Stimulated activated CD4-positive, alpha-beta T cell treated with anti-CD3 and anti-CD28 coated beads, Interleukin-1b, Interleukin-23, amount 100 ng/mL, for 4 hours (primary cell): ENCODE data around the gene ALX4.

ENCODE experiments used
- DNase-seq, 2 donors: peaks; one replicate each; pipeline ENCODE4 v3.0.0-alpha.2; 2020; ENCODE audit warnings: low read depth in 2 of 2

Gene ALX4

DNA sequence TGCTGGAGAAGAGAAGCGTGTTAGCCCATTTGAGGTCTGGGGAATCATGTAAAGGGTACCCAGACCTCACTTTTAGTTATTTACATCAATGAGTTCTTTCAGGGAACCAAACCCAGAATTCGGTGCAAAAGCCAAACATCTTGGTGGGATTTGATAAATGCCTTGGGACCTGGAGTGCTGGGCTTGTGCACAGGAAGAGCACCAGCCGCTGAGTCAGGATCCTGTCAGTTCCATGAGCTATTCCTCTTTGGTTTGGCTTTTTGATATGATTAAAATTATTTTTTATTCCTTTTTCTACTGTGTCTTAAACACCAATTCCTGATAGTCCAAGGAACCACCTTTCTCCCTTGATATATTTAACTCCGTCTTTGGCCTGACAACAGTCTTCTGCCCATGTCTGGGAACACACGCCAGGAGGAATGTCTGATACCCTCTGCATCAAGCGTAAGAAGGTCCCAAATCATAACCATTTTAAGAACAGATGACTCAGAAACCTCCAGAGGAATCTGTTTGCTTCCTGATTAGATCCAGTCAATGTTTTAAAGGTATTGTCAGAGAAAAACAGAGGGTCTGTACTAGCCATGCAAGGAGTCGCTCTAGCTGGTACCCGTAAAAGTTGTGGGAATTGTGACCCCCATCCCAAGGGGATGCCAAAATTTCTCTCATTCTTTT, 65.2 kb downstream of the ALX4 start:
- no peak for DNase-seq

DNA sequence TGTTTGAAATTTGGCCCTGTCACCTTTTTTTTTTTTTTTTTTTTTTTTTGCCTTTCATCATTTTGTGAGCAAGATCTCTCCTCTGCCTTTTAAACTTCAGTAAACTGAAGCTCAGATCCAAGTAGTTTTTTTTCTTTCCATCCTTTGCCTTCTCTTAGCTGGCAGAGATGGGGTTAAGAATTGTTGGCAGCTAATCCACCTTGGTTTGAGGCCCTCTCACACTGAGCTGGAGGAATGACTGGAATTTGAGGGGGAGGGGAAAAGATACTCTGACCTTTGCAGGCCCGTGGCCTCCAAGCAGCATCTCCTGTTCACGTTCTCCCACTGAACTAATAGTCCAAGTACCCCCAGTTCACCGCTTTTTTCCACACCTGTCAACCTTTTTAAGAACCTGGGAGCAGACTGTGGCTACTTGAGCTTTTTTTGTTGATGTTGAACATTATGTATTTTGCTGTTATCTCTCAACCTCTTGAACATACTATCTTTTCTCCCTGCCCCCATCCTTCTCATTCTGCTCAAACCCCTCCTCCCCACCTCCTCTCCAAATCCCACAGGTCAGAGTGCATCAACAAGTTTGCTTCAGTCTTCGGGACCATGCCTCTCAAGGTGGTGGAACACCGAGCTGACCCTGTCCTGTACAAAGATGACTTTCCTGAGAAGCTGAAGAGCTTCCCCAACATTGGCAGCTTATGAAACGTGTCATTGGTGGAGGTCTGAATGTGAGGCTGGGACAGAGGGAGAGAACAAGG, 66.2 kb downstream of the ALX4 start:
- no peak for DNase-seq

DNA sequence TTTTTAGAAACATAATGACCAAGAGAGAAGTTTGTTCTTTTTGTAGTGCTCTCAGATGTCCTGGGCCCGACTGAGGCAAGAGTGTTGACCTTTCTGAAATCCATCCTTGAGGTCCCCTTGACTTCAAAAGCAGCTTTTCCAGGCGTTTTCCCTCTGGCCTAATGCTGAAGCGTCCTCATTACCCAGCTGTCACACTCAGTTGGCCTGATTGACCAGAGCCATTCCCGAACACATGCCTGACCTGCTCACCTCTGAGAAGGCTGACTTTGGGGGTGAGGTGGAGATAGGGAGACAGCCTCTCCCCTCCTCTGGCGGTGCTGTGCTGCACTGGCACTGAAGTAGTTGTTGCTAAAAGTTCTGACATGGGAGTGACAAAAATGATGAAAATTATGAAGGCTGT, 66.9 kb downstream of the ALX4 start:
- no peak for DNase-seq

DNA sequence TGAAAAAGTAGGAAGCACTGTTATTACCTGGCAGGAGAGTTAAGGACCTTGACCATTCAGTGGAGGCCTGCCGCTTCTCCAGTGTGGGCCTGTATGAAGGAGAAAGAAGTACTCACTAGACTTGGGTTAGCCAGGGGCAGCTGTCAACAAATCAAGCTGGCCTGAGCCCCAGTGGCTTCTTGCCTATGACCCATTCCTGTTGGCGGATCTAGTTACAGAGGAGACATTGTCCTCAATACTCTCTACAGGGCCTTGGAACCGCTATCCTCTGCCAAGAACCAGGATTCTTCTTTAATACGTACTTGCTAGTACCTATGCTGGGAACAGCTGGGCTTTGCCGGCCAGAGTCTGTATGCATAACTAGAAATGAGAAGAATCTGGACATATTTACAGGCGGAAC, 68.1 kb downstream of the ALX4 start:
- no peak for DNase-seq

DNA sequence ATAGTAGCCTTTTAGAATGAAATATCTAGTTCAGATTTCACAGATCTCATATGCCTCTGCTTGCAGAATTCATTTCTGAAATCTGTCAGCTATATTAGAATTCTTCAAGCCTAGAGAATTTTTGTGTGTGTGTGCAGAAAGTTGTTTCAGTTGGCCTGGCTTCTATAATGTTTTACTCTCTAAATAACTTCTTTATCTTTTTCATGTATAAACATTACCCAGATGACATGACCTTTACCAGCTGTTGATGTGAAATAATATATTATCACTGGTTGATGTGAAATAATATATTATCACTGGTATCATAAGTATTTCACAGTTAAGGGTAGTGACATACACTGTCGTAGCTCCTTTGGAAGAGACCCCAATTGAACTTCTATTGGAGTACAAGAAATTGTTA, 72.8 kb downstream of the ALX4 start:
- no peak for DNase-seq

DNA sequence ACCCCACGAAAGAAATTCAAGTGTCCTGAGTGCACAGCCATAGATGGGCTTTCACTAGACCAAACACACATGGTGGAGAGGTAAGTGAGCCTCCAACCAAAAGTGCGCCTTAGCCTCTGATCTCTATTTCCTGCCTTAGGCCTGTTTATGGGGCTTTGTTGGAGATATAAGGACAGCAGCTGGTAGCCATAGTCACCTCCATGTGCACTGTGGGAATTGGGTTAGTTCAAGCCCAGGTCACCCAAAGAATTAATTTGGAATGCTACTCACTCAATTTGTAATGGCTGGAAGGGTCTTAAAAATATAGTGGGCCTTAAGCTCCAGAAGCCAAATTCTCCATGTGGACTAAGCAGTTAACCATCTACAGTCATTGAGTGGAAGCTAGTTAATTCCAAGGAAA, 73.6 kb downstream of the ALX4 start:
- no peak for DNase-seq

DNA sequence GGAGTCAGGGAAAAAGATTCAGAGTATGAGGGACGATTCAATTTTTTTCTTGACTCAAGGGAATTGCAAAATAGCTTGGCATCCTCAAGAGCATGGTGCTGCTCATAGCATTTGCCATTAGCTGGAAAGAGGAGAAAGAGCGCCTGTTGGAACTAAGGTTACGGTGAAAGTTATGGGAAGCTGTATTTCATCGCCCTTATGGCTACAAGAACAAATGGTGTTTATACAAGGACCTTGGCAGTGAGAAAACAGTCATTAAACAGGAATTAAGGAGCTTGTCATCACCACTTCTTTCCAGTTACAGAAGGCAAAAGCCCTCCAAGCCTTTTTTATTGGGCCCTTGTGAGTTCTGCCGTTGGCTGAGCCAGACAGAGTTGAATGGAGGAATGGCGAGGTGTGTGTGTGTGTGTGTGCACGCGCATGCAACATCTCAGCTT, 74.2 kb downstream of the ALX4 start:
- DNase-seq = no peak

DNA sequence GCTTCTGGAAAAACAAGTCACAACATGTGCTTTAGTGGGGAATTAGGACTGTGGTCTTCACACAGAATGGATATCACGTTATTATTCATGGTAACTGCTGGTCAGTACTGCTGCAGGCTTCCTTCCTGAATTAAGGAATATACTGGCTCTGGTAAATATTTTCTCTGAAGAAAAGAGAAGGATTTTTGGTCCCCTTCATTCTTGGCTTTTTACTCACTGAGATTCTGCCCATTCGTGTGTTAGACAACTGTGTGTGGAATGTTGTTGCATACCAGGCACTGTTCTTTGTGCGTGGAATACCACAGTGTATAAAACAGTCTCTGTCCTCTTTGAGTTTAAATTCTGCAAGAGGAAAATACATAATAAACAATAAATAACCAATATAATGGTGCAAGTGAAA, 80.3 kb downstream of the ALX4 start:
- no peak for DNase-seq

DNA sequence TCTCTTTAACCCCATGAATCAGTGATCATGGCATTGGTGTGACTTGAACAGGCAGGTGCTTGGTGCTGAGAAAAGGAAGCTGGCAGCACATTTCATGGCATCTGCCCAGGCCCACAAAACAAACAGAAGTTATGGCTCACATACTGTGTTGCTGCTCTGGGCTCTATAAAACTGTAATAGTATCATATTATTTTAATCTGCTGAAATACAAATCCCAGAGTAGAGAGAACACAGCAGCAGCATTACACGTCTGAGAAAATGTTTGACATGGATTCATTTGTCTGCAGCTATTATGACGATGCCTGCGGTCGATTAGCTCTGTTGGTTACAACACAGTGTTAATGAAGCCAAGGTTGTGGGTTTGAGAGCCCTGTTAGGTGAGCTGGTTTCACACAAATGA, 80.8 kb downstream of the ALX4 start:
- DNase-seq = no peak

DNA sequence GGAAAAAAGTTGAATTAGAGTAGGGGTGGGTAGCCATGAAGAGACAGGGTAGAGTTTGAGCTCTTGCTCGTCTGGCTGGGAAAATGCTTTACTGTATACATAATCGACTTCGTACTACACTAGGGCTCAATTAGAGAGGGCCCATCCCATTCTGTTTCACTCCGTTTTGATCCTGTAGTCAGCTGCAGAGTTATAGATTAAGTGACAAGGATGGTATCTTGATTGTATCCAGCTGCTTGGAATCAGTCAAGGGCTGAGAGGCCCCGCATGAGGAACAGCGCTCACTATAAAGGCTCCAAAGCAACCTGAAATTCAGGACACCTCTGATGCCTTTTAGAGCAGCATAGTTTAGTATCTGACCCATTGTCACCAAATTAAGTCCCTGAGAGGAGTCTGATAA, 81.6 kb downstream of the ALX4 start:
- DNase-seq = no peak

DNA sequence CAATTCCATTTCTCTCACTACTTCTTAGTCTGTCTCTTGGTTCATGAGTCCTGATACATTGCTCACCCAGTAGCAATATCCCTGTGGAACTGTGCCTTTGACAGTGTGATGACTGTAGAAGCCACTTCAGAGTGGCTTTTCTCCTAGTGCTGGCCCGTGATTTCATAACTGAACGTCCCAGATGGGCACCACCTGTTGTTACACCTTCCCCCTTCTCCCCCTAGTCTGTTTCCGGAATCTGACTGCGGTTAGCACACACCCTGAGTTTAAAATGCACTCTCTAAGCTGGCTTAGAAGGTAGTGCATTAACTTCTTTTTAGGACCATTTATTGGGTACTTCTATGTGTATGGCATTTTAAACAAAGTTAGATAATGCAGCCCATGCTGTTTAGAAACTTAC, 83.0 kb downstream of the ALX4 start:
- no peak for DNase-seq

DNA sequence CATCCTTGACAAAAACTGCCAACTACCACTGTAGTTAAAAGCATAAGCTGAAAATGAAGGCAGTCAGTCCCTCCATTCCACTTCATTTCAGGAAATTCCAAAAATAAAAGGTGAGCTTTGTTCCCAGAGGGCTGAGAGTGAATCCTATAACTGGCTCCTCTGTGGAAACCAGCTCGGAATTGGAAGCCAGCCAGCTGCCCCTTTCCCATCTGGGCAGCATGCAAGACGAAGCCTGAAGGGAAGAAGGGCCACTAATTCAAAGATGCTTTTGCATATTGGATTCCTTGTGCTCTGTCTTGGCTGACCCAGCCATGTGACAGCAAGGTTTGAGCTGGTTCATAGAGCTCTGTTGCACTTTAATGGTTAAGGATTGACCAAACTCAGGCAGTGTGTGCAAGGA, 83.4 kb downstream of the ALX4 start:
- DNase-seq = no peak

DNA sequence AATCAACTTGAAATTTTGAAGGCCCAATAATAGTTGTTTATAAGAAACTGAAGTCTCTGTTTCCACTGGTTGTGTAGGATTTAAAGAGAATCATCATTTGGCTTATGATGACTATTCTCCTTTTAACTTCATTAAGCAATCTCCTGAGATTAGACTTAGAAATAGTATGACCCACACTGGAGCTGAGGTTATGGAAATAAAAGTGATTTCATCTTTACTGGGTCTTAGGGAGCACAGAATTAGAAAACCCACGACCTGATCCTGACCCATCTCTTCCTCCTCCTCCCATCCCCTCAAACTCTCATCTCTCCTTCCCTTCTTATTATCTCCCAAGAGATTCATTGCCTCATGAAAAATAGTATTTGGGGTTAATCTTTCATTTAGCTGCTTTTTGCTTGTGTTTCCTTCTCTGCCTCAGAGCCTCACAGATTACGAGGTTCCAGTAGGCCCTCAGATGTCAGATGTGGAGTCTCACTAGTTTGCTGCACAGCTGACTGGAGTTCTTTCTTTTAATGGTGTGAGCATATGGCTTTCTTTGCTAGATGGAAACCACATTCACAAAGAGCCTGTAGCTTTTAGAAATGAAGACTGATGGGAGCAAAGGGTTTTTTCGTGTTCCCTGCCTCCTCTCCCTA, 85.0 kb downstream of the ALX4 start:
- DNase-seq = no peak

DNA sequence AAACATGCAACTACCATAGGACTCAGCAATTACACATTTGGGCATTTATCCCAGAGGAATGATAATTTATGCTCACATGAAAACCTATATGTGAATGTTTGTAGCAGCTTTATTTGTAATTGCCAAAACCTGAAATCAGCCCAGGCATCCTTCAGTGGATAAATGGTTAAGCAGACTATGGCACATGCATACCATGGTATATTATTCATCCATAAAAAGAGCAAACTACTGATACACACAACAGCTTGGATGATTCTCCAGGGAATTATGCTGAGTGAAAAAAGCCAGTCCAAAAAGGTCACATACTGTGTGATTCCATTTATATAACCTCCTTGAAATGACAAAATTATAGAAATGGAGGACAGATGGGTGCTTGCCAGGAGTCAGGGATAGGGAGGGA, 86.7 kb downstream of the ALX4 start:
- no peak for DNase-seq

DNA sequence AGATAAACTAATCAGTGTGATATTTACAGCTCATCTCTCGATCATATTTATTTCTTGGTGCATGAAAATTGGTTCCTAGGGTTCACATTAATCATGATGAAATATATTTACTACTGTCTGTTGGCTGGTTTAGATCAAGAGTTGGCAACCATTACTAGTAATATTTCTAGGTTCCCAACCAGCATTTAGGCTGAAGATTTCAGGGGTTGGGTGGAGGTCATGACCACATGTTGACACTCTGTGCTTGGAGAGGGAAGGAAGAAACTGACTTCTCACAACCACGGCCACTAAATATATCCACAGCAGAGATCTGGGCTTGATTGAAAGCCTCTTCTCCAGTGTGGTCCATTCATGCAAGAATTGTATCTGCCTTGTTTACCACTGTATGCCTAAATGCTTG, 87.9 kb downstream of the ALX4 start:
- no peak for DNase-seq

DNA sequence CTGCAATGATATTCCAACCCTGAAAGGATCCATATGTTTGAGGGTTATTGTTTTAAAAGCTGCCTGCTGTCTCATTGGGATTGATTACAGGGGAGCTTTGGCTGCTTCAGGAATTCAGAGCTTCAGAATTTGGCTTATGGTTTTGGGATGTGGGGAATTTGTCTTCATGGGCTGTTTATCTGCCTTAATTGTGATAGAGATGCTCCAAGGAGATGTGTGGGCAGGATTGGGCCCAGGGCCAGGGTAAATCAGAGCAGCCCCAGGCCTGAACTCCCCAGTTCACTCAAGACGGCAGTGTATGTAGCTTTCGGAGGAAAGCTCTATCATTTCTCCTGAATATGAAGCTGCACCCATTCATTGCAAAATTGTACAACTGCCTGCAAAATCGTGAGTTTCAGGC, 88.5 kb downstream of the ALX4 start:
- no peak for DNase-seq

DNA sequence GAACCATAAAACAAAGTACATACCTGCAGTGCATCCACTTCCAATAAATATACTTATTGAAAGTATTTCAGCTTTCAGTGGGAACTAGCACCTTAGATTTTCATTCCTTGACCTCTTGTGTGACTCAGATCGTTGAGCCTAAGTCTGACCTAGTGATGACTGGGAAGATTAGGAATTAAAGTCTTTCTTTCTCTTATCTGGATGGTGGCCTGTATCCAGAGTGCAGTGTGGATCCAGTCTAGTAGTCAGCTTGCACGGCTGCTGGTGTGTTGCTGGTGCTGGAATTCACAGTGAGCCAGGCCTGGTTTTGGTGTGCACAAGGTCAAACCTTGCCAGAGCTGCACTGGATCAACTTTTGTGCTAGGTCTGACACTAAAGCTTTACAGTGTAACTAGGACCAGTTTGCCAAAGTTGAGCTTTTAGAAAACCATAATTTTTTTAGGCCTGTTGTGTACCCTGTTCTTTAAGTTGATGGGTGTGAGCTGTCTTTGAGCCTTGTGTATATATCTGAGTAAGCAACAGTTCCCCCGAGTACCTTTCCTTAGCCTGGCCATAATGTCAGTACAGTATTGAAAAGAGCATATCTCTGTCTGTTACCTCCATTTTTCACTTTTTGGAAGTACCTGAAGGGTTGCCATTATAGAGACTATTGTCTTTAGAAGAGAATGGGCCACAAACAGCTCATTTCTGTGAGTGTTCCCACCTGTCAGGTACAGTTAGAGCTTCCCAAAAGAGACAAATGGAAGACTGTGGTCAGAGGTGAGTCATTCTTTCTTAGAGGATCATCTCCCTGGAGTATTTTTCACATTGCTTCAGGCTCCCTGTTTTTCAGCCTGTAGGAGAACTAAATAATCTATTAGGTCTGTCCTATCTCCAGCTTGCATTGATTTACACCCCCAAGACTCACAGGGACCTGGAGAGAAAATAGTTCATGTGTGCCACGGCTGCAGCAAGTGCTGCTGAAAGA, 89.8 kb downstream of the ALX4 start:
- no peak for DNase-seq

DNA sequence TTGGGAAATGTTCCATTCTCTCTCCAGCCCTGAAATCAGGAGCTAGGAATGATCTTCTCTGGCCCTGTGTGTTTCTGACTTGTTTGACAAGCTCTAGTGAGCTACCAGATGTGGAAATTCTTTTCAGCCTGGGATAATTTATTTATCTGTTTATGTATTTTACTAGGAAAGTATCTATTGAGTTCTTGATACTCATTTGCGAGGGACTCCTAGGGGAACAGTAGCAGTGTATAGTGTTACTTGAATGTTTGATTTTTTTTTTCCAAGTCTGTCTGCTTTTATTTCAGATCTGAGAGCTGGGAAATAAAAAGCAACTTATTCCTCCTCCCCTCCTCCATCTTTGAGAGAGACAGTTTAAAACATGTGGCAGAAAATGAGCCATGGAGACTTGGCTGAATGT, 92.5 kb downstream of the ALX4 start:
- DNase-seq = no peak

DNA sequence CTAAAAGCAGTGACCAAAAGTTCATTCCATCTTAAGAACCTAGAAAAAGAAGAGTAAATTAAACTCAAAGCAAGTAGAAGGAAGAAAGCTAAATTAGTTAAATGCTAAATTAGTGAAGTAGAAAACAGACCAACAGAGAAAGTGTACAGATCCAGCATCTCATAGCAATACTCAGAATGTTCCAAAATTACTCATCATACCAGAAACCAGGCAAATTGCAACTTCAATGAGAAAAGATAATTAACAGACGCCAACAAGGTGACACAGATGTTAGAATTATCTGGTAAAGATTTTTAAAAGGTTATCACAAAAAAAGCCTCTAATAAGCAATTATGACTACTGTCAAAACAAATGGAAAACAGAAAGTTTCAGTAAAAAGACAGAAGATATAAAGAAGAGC, 96.8 kb downstream of the ALX4 start:
- DNase-seq = no peak

DNA sequence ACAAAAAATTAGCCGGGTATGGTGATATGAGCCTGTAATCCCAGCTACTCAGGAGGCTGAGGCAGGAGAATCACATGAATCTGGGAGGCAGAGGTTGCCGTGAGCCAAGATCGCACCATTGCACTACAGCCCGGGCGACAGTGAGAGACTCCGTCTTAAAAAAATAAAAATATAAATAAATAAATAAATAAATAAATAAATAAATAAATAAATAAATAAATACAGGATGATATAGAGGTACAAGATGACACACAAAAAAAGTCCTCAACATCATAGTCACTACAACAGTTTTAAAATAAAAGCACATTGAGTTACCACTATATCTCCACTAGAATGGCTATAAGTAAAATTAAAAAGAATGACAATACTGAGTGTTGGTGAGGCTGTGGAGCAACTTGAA, 97.8 kb downstream of the ALX4 start:
- no peak for DNase-seq
